GM23248 (cell line): Measurements from ENCODE around the gene SLC22A1.

Experiments used
- EZH2 ChIP-seq: fragments of 200-600 bp; sonication (generic); IDR thresholded peaks from 2 replicates; pipeline ENCODE4 v1.6.1; 2018; ENCODE audit warnings: antibody characterized with exemption, mild to moderate bottlenecking; ENCODE audit not compliant: insufficient read depth, poor library complexity, severe bottlenecking
- EZH2phosphoT487 ChIP-seq: fragments of 200-600 bp; sonication (generic); IDR thresholded peaks from 2 replicates; pipeline ENCODE4 v1.6.1; 2018; ENCODE audit warnings: antibody characterized with exemption, moderate library complexity, mild to moderate bottlenecking, low read depth; ENCODE audit not compliant: insufficient read depth

GRCh38 chr6:160137130-160137988 is 15.7 kb downstream of the SLC22A1 start:
- TF ChIP-seq EZH2 (no peak), EZH2phosphoT487 (no peak)
